CD4-positive, CD25-positive, alpha-beta regulatory T cell (primary cell): ENCODE measurements around the gene PPIH. TPM values are rescaled to one million over a fixed set of nuclear protein-coding genes. Genes with fewer than 3 reads are reported as not detected.
"Not testable (repeated sequence)": the region's sequence is repeated elsewhere in the genome, so short reads cannot be mapped to it uniquely, and the experiment has no call there.

Experiments
- ATAC-seq, 2 donors: fragments of 150-1000 bp; cut with Tn5 transposase; one replicate each; pipeline ENCODE4 v1.10.0; 2021; ENCODE audit warnings: low read depth in 2 of 2, moderate number of reproducible peaks in 2 of 2, moderate library complexity in 1 of 2
- DNase-seq, 3 donors: peaks; one replicate each; pipeline versions ENCODE4 v3.0.0 to v3.0.0-alpha.2; 2012 to 2022; ENCODE audit warnings: mixed read lengths in 1 of 3
- H3K27ac ChIP-seq: one replicate; pipeline ENCODE4 v1.7.0; 2013; ENCODE audit warnings: mild to moderate bottlenecking, low read length; ENCODE audit not compliant: insufficient read depth, poor library complexity, severe bottlenecking
- H3K27me3 ChIP-seq: one replicate; pipeline ENCODE4 v1.7.0; 2013; ENCODE audit warnings: low read length; ENCODE audit not compliant: control insufficient read depth, insufficient read depth
- H3K36me3 ChIP-seq: one replicate; pipeline ENCODE4 v1.7.0; 2013; ENCODE audit warnings: mild to moderate bottlenecking, low read length, moderate library complexity; ENCODE audit not compliant: control insufficient read depth, insufficient read depth
- H3K4me1 ChIP-seq: 2 replicates; pipeline ENCODE4 v1.7.0; 2013; ENCODE audit warnings: mild to moderate bottlenecking, low read length; ENCODE audit not compliant: insufficient read depth, control insufficient read depth, poor library complexity, severe bottlenecking
- H3K4me3 ChIP-seq: one replicate; pipeline ENCODE4 v1.7.0; 2013; ENCODE audit warnings: low read depth, mild to moderate bottlenecking, low read length, moderate library complexity
- H3K9me3 ChIP-seq, 2 experiments: 1 replicate in 1 of 2; 2 replicates in 1 of 2; pipeline ENCODE4 v1.7.0; 2013; ENCODE audit warnings: low read length in 2 of 2, mild to moderate bottlenecking in 1 of 2, moderate library complexity in 1 of 2; ENCODE audit not compliant: control insufficient read depth in 2 of 2
- H3K27ac Mint-ChIP-seq, 3 donors: one replicate each; pipeline ENCODE4 v1.8.0; 2020 to 2022; ENCODE audit warnings: mild to moderate bottlenecking in 3 of 3, mixed read lengths in 3 of 3, moderate library complexity in 2 of 3
- H3K27me3 Mint-ChIP-seq: one replicate; pipeline ENCODE4 v1.8.0; 2022; ENCODE audit warnings: mild to moderate bottlenecking, mixed read lengths
- H3K36me3 Mint-ChIP-seq: one replicate; pipeline ENCODE4 v1.8.0; 2020; ENCODE audit warnings: mixed read lengths
- H3K4me1 Mint-ChIP-seq, 4 donors: one replicate each; pipeline ENCODE4 v1.8.0; 2020 to 2022; ENCODE audit warnings: mixed read lengths in 4 of 4, mild to moderate bottlenecking in 1 of 4
- H3K4me3 Mint-ChIP-seq, 4 donors: one replicate each; pipeline ENCODE4 v1.8.0; 2020 to 2022; ENCODE audit warnings: mild to moderate bottlenecking in 4 of 4, mixed read lengths in 4 of 4, moderate library complexity in 3 of 4
- H3K9me3 Mint-ChIP-seq, 7 donors: one replicate each; pipeline ENCODE4 v1.8.0; 2020 to 2022; ENCODE audit warnings: mixed read lengths in 7 of 7, mild to moderate bottlenecking in 3 of 7, moderate library complexity in 2 of 7
- polyA plus RNA-seq, 4 donors: library from polyadenylated mRNA; unstranded; fragments of 300-500 nt; fragmentation: Illumina TruSeq; gene quantifications; one replicate each; pipeline ENCODE4 v1.2.3, GENCODE V29; 2021
- total RNA-seq: library from RNA; stranded (reverse); gene quantifications from one replicate; pipeline ENCODE4 v1.2.3, GENCODE V29; 2022

Gene PPIH
- total and polyA plus RNA-seq, 5 donors from 2014 or later, result 29.6 to 72.9 (median 68.4) TPM

GRCh38 chr1:42698081-42698813, 40.0 kb downstream of the PPIH start:
- Mint-ChIP-seq H3K9me3 (no peaks in the 10 kb centered on the region), H3K4me1 (peaks cover 15 to 29% (median 21%) of the 10 kb centered on the region in 4 donors), H3K4me3 (no peak overlapping the region), H3K36me3 (peaks cover 65% of the 10 kb centered on the region), H3K27ac (peak overlapping the region in 1 of 3 donors; percentile 78), H3K27me3 (no peaks in the 10 kb centered on the region)
- DNase-seq, result no peak
- ATAC-seq, result no peak
- Histone ChIP-seq H3K36me3 (peaks cover 91% of the 10 kb centered on the region), H3K27ac (no peak overlapping the region), H3K4me3 (no peak overlapping the region), H3K27me3 (no peaks in the 10 kb centered on the region), H3K4me1 (no peaks in the 10 kb centered on the region), H3K9me3 (no peaks in the 10 kb centered on the region)

DNA sequence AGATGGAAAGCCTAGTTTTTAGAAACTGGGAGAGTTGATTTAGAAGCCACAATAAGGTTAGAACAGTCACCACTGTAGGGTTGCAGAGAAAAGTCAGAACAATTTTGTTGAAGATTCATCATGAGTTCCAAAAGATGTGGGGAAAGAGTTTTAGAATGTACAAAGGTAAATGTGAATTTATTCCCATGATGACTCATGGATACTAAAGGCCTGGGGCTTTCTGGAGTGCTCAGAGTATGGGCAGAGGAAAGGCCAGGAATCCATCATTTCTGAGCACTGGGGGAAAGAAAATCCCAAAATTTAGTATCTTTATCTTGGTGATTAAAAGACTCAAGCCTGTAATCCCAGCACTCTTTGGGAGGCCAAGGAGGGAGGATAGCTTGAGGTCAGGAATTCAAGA, 41.8 kb downstream of the PPIH start:
- no peaks in the 10 kb centered on the region for H3K27me3 ChIP-seq
- no peaks in the 10 kb centered on the region for H3K4me1 ChIP-seq
- H3K4me3 Mint-ChIP-seq, result no peak overlapping the region
- no peak overlapping the region for H3K4me3 ChIP-seq
- H3K4me1 Mint-ChIP-seq, result peaks cover 8 to 22% (median 17%) of the 10 kb centered on the region in 4 donors
- peaks cover 93% of the 10 kb centered on the region for H3K36me3 ChIP-seq
- H3K9me3 Mint-ChIP-seq, result no peaks in the 10 kb centered on the region
- H3K36me3 Mint-ChIP-seq, result peaks cover 75% of the 10 kb centered on the region
- no peaks in the 10 kb centered on the region for H3K27me3 Mint-ChIP-seq
- ATAC-seq, result no peak
- no peak for DNase-seq
- peak overlapping the region in 1 of 3 donors; percentile 47 for H3K27ac Mint-ChIP-seq
- H3K9me3 ChIP-seq, result no peaks in the 10 kb centered on the region
- H3K27ac ChIP-seq, result no peak overlapping the region

- H3K27me3 ChIP-seq, result no peaks in the 10 kb centered on the region
- H3K36me3 Mint-ChIP-seq, result peaks cover 66% of the 10 kb centered on the region
- H3K4me3 Mint-ChIP-seq, result no peak overlapping the region
- ATAC-seq, result no peak
- H3K27ac ChIP-seq, result no peak overlapping the region
- H3K36me3 ChIP-seq, result peaks cover 72% of the 10 kb centered on the region
- H3K27ac Mint-ChIP-seq, result no peak overlapping the region
- DNase-seq, result no peak
- no peaks in the 10 kb centered on the region for H3K27me3 Mint-ChIP-seq
- H3K4me1 ChIP-seq, result no peaks in the 10 kb centered on the region
- no peak overlapping the region for H3K4me3 ChIP-seq
- no peaks in the 10 kb centered on the region for H3K9me3 ChIP-seq
- peaks cover 5 to 13% (median 9%) of the 10 kb centered on the region in 4 donors for H3K4me1 Mint-ChIP-seq
- no peaks in the 10 kb centered on the region for H3K9me3 Mint-ChIP-seq
These were observed 45.8 kb downstream of the PPIH start for GRCh38 chr1:42703888-42704464.

- not testable (repeated sequence) for H3K27me3 Mint-ChIP-seq, DNase-seq, H3K4me3 ChIP-seq, H3K27ac ChIP-seq, H3K27me3 ChIP-seq, H3K4me1 ChIP-seq, ATAC-seq, H3K4me3 Mint-ChIP-seq
- Mint-ChIP-seq H3K9me3 (peaks cover 0 to 19% (median 9%) of the 10 kb centered on the region in 7 donors), H3K27ac (peak overlapping the region in 1 of 3 donors; percentile 8), H3K4me1 (peaks cover 7 to 20% (median 11%) of the 10 kb centered on the region in 4 donors), H3K36me3 (peaks cover 59% of the 10 kb centered on the region)
- H3K36me3 ChIP-seq, result peaks cover 17% of the 10 kb centered on the region
- peaks cover 18 to 22% of the 10 kb centered on the region in 2 experiments for H3K9me3 ChIP-seq
These were observed 54.6 kb downstream of the PPIH start for GRCh38 chr1:42712808-42713207.

DNA sequence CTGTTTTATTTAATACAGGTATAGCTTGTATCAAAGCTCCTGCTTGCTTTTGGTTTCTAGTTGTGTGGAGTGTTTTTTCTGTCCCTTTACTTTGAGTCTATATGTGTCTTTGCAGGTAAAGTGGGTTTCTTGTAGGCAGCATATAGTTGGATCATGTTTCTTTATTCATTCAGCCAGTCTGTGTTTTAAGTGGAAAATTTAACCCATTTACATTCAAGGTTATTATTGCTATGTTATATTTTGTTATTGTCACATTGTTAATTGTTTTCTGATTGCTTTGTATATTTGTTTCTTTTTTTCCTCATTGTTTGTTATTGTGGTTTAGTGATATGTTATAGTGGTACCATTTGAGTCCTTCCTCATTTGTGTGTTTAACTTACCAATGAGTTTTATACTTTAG, 55.1 kb downstream of the PPIH start:
- Histone ChIP-seq H3K36me3 (peaks cover 13% of the 10 kb centered on the region), H3K4me1 (no peaks in the 10 kb centered on the region), H3K27me3 (no peaks in the 10 kb centered on the region), H3K4me3 (no peak overlapping the region), H3K27ac (no peak overlapping the region), H3K9me3 (peaks cover 18 to 22% of the 10 kb centered on the region in 2 experiments)
- Mint-ChIP-seq H3K27me3 (no peaks in the 10 kb centered on the region), H3K9me3 (peaks cover 0 to 19% (median 9%) of the 10 kb centered on the region in 7 donors), H3K4me3 (no peak overlapping the region), H3K27ac (no peak overlapping the region), H3K4me1 (peaks cover 7 to 17% (median 11%) of the 10 kb centered on the region in 4 donors), H3K36me3 (peaks cover 58% of the 10 kb centered on the region)
- DNase-seq (no peak), ATAC-seq (no peak)

DNA sequence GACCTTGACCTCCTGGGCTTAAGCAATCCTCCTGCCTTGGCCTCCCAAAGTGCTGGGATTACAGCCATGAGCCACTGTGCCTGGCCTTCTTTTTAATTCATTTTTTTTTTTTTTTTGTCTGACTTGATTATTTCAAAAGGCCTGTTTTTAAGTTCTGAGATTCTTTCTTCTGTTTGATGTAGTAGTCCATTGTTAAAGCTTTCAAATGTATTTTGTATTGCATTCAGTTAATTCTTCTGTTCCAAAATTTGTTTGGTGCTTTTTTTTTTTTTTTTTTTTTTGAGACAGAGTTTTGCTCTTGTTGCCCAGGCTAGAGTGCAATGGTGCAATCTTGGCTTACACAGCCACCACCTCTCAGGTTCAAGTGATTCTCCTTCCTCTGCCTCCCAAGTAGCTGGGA, 56.2 kb downstream of the PPIH start:
- H3K27me3 Mint-ChIP-seq, ATAC-seq, DNase-seq, H3K27ac ChIP-seq, H3K4me3 ChIP-seq, H3K27me3 ChIP-seq, H3K4me1 ChIP-seq, H3K4me3 Mint-ChIP-seq, H3K27ac Mint-ChIP-seq: not testable (repeated sequence)
- Histone ChIP-seq H3K36me3 (peaks cover 12% of the 10 kb centered on the region), H3K9me3 (peaks cover 18 to 22% of the 10 kb centered on the region in 2 experiments)
- H3K36me3 Mint-ChIP-seq, result peaks cover 58% of the 10 kb centered on the region
- H3K4me1 Mint-ChIP-seq, result peaks cover 7 to 15% (median 10%) of the 10 kb centered on the region in 4 donors
- peaks cover 0 to 19% (median 9%) of the 10 kb centered on the region in 7 donors for H3K9me3 Mint-ChIP-seq

DNA sequence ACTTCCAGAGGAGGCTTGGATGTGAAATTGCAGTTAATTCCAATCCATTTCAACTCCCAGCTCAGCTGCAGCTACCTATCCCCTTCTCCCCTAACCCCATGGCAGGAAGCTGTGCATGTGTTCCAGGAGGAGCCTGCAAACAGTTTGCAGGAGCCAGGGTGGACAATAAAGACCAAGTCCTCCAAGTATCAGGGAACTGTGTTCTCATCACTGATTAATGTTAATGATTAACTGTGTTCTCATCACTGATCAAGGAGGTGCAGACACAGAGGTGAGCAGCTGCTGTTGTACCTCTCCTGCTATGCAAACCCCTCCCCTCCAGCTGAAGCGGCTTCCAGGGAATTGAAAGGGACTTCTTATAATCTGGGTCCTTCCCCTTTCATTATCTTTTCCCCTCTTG, 62.6 kb downstream of the PPIH start:
- Mint-ChIP-seq H3K36me3 (peaks cover 22% of the 10 kb centered on the region), H3K4me1 (peaks cover 0 to 4% (median 1%) of the 10 kb centered on the region in 4 donors), H3K9me3 (peaks cover 0 to 4% (median 0%) of the 10 kb centered on the region in 7 donors), H3K27ac (no peak overlapping the region), H3K4me3 (no peak overlapping the region), H3K27me3 (no peaks in the 10 kb centered on the region)
- H3K4me3 ChIP-seq, result no peak overlapping the region
- no peak overlapping the region for H3K27ac ChIP-seq
- no peaks in the 10 kb centered on the region for H3K4me1 ChIP-seq
- no peaks in the 10 kb centered on the region for H3K36me3 ChIP-seq
- H3K9me3 ChIP-seq, result no peaks in the 10 kb centered on the region
- H3K27me3 ChIP-seq, result no peaks in the 10 kb centered on the region
- ATAC-seq (no peak), DNase-seq (no peak)
